Measurements from ENCODE around the gene SNRNP25.

GRCh38 chr16:35678-36305 is 17.8 kb upstream of the SNRNP25 start:
- no peak for TF ChIP-seq POLR2AphosphoS5 (IDR thresholded peaks at IDR 0.05)
- TF ChIP-seq CTCF (IDR thresholded peaks at IDR 0.05), result no peak
- TF ChIP-seq POLR2A (IDR thresholded peaks at IDR 0.05), result no peak
- TF ChIP-seq EP300 (IDR thresholded peaks at IDR 0.05), result no peak
